Measurements from ENCODE around the gene ZC3H18. TPM values are rescaled to one million over a fixed set of nuclear protein-coding genes. Genes with fewer than 3 reads are reported as not detected.

The ZC3H18 gene
- total RNA-seq, 1 donor from 2014 or later: 10.5 TPM

GRCh38 chr16:88630433-88630832, 60.2 kb downstream of the ZC3H18 start:
- Histone ChIP-seq H3K36me3 (ENCODE audit: control insufficient read depth, insufficient read depth, low read length) (peaks cover 14% of the 10 kb centered on the region), H3K27me3 (ENCODE audit: control insufficient read depth, insufficient read depth, low read length) (no peaks in the 10 kb centered on the region), H3K4me3 (ENCODE audit: low read depth, low read length) (no peak overlapping the region)
- FAIRE-seq (no peak), DNase-seq (ENCODE audit: low read depth) (no peak)
- no peak for TF ChIP-seq CTCF (IDR thresholded peaks at IDR 0.05; ENCODE audit: insufficient read depth, low read length, severe bottlenecking)

GRCh38 chr16:88630941-88631340, 60.7 kb downstream of the ZC3H18 start:
- Histone ChIP-seq H3K27me3 (ENCODE audit: control insufficient read depth, insufficient read depth, low read length) (no peaks in the 10 kb centered on the region), H3K4me3 (ENCODE audit: low read depth, low read length) (no peak overlapping the region), H3K36me3 (ENCODE audit: control insufficient read depth, insufficient read depth, low read length) (peaks cover 13% of the 10 kb centered on the region)
- TF ChIP-seq CTCF (IDR thresholded peaks at IDR 0.05; ENCODE audit: insufficient read depth, low read length, severe bottlenecking): no peak
- FAIRE-seq: no peak
- no peak for DNase-seq (ENCODE audit: low read depth)

DNA sequence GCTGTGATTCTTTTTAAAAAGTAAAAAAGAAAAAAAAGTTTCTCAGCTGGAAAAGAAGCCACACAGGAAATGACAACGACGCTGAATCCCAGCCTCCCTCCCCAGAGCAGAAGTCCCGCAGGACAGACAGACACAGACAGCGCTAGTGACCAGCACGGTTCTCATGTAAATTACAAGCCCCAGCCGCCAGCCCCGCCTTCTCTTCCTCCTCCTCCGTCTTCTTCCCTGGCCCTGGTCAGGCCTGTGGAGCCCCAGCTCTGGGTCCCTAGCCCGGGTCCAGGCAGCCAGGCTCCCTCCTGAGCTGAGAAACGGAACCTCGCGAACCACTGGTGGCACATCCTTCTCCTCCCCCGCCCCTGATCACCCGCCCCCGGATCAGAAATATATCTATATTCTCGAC, 61.2 kb downstream of the ZC3H18 start:
- H3K4me3 ChIP-seq (ENCODE audit: low read depth, low read length): no peak overlapping the region
- peaks cover 13% of the 10 kb centered on the region for H3K36me3 ChIP-seq (ENCODE audit: control insufficient read depth, insufficient read depth, low read length)
- DNase-seq (ENCODE audit: low read depth): no peak
- FAIRE-seq: no peak
- H3K27me3 ChIP-seq (ENCODE audit: control insufficient read depth, insufficient read depth, low read length): no peaks in the 10 kb centered on the region
- no peak for TF ChIP-seq CTCF (IDR thresholded peaks at IDR 0.05; ENCODE audit: insufficient read depth, low read length, severe bottlenecking)

DNA sequence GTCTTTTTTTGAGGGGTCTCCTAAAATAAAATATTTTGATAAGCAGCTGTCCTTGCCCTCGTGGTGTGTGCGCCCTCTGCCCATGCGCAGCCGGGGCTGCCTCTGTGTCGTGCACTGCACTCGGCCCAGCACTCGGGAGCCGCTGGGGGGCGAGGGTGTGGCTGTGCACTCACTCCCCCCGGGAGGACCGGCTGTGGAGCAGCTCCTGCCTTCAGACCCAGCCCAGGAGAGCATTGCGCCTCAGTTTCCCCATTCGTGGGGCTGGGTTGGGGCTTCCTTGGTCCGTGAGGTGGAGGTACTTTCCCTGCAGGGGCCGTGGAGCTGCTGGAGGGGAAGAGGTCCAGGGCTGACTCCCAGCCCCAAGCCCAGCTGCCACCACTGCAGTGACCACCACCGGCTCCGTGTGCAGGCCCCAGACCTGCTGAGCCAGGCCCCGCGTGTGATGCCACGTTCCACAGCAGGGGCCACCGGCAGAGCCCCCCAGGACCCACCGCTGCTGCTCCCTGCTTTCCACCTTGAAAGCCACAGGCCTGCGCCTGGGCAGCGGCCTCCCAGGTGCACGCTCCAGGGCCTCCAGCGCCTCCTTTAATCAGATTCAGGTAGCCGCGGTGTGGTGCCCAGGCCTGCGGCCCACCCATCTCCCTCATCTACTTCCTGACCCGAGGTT, 61.9 kb downstream of the ZC3H18 start:
- peaks cover 13% of the 10 kb centered on the region for H3K36me3 ChIP-seq (ENCODE audit: control insufficient read depth, insufficient read depth, low read length)
- H3K4me3 ChIP-seq (ENCODE audit: low read depth, low read length): no peak overlapping the region
- peaks cover 2% of the 10 kb centered on the region for H3K27me3 ChIP-seq (ENCODE audit: control insufficient read depth, insufficient read depth, low read length)
- no peak for FAIRE-seq
- TF ChIP-seq CTCF (IDR thresholded peaks at IDR 0.05; ENCODE audit: insufficient read depth, low read length, severe bottlenecking): no peak
- DNase-seq (ENCODE audit: low read depth): no peak

DNA sequence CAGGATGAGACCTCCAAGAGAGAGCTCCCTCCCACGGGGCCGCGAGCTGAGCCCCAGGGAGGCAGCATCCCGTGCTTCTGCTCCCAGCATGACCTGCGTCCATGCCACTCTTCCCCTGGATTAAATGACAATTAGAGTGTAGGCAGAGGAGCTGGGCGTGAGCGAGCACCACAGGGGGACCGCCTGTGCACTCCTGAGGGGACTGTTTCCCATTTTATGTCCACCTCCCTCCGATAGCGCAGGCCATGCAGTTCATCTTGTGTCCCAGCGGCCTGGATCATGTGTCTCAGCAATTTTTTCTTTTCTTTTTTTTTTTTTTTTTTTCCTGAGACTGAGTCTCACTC, 62.4 kb downstream of the ZC3H18 start:
- no peak for FAIRE-seq
- peaks cover 9% of the 10 kb centered on the region for H3K36me3 ChIP-seq (ENCODE audit: control insufficient read depth, insufficient read depth, low read length)

More for the DNA sequence above, 62.4 kb downstream of the ZC3H18 start:
- no peak for TF ChIP-seq CTCF (IDR thresholded peaks at IDR 0.05; ENCODE audit: insufficient read depth, low read length, severe bottlenecking)
- DNase-seq (ENCODE audit: low read depth): no peak
- peaks cover 2% of the 10 kb centered on the region for H3K27me3 ChIP-seq (ENCODE audit: control insufficient read depth, insufficient read depth, low read length)
- no peak overlapping the region for H3K4me3 ChIP-seq (ENCODE audit: low read depth, low read length)
